Mesenchymal stem cell (in vitro differentiated cells and primary cell): ENCODE measurements around the gene EFTUD2.

Experiments
- DNase-seq: peaks from one replicate; pipeline ENCODE4 v3.0.0-alpha.2; 2013
- H2AFZ ChIP-seq: one replicate; pipeline ENCODE4 v1.6.1; 2013; ENCODE audit warnings: low read depth, mild to moderate bottlenecking, control low read depth, inconsistent platforms, low read length, moderate library complexity
- H2AK5ac ChIP-seq: 2 replicates; pipeline ENCODE4 v1.6.1; 2013; ENCODE audit warnings: low read length, moderate library complexity, mild to moderate bottlenecking, inconsistent platforms; ENCODE audit not compliant: severe bottlenecking
- H2BK120ac ChIP-seq: one replicate; pipeline ENCODE4 v1.6.1; 2013; ENCODE audit warnings: low read depth, mild to moderate bottlenecking, inconsistent platforms, low read length, moderate library complexity
- H2BK12ac ChIP-seq, 2 experiments: one replicate each; pipeline ENCODE4 v1.6.1; 2013; ENCODE audit warnings: inconsistent platforms in 2 of 2, low read length in 2 of 2, mild to moderate bottlenecking in 2 of 2, moderate library complexity in 2 of 2, control low read depth in 1 of 2
- H2BK15ac ChIP-seq: one replicate; pipeline ENCODE4 v1.6.1; 2013; ENCODE audit warnings: mild to moderate bottlenecking, low read depth, inconsistent platforms; ENCODE audit not compliant: poor library complexity, severe bottlenecking
- H2BK5ac ChIP-seq: 2 replicates; pipeline ENCODE4 v1.6.1; 2013; ENCODE audit warnings: low read depth, mild to moderate bottlenecking, low read length, control low read depth, inconsistent platforms; ENCODE audit not compliant: poor library complexity, severe bottlenecking
- H3K14ac ChIP-seq, 2 experiments: one replicate each; pipeline ENCODE4 v1.6.1; 2013; ENCODE audit warnings: inconsistent platforms in 2 of 2, low read length in 2 of 2, control low read depth in 1 of 2, mild to moderate bottlenecking in 1 of 2, moderate library complexity in 1 of 2
- H3K18ac ChIP-seq, 2 experiments: one replicate each; pipeline ENCODE4 v1.6.1; 2013; ENCODE audit warnings: inconsistent platforms in 2 of 2, low read length in 2 of 2, control low read depth in 1 of 2, low read depth in 1 of 2, mild to moderate bottlenecking in 1 of 2
- H3K23ac ChIP-seq, 2 experiments: one replicate each; pipeline ENCODE4 v1.6.1; 2013; ENCODE audit warnings: inconsistent platforms in 2 of 2, low read length in 2 of 2, mild to moderate bottlenecking in 2 of 2, moderate library complexity in 2 of 2, control low read depth in 1 of 2
- H3K27ac ChIP-seq: 2 replicates; pipeline ENCODE4 v1.5.1; 2013; ENCODE audit warnings: mild to moderate bottlenecking, moderate library complexity, low read length, control low read depth, inconsistent platforms; ENCODE audit not compliant: poor library complexity, severe bottlenecking
- H3K27me3 ChIP-seq, 2 experiments: 2 replicates each; pipeline versions ENCODE4 v1.6.1 to v1.7.0; 2013; ENCODE audit warnings: low read length in 2 of 2, mild to moderate bottlenecking in 2 of 2, moderate library complexity in 2 of 2, control low read depth in 1 of 2, inconsistent platforms in 1 of 2; ENCODE audit not compliant: control insufficient read depth in 1 of 2, insufficient read depth in 1 of 2
- H3K36me3 ChIP-seq, 2 experiments: 2 replicates each; pipeline versions ENCODE4 v1.6.1 to v1.7.0; 2013; ENCODE audit warnings: low read length in 2 of 2, control low read depth in 1 of 2, inconsistent platforms in 1 of 2, low read depth in 1 of 2, mild to moderate bottlenecking in 1 of 2; ENCODE audit not compliant: insufficient read depth in 2 of 2, control insufficient read depth in 1 of 2
- H3K4ac ChIP-seq, 2 experiments: one replicate each; pipeline ENCODE4 v1.6.1; 2013; ENCODE audit warnings: inconsistent platforms in 2 of 2, low read length in 2 of 2, mild to moderate bottlenecking in 2 of 2, moderate library complexity in 2 of 2, control low read depth in 1 of 2, low read depth in 1 of 2
- H3K4me1 ChIP-seq: 2 replicates; pipeline ENCODE4 v1.6.1; 2013; ENCODE audit warnings: low read depth, low read length, control low read depth; ENCODE audit not compliant: control insufficient read depth, insufficient read depth
- H3K4me2 ChIP-seq: 2 replicates; pipeline ENCODE4 v1.6.1; 2013; ENCODE audit warnings: low read length, mild to moderate bottlenecking, inconsistent platforms; ENCODE audit not compliant: poor library complexity, severe bottlenecking
- H3K4me3 ChIP-seq, 2 experiments: 2 replicates each; pipeline versions ENCODE4 v1.5.1 to v1.7.0; 2013; ENCODE audit warnings: low read length in 2 of 2, mild to moderate bottlenecking in 2 of 2, control low read depth in 1 of 2, low read depth in 1 of 2; ENCODE audit not compliant: insufficient read depth in 1 of 2
- H3K79me1 ChIP-seq: replicated peaks from 2 replicates; pipeline ENCODE4 v1.6.1; 2013; ENCODE audit warnings: mild to moderate bottlenecking, control low read depth, low read length, inconsistent platforms; ENCODE audit not compliant: poor library complexity, severe bottlenecking
- H3K9ac ChIP-seq: 2 replicates; pipeline ENCODE4 v1.7.0; 2013; ENCODE audit warnings: mild to moderate bottlenecking, low read length, moderate library complexity
- H3K9me3 ChIP-seq: 2 replicates; pipeline ENCODE4 v1.7.0; 2013; ENCODE audit warnings: mild to moderate bottlenecking, low read length; ENCODE audit not compliant: control insufficient read depth
- H4K8ac ChIP-seq: one replicate; pipeline ENCODE4 v1.6.1; 2013; ENCODE audit warnings: inconsistent platforms, mild to moderate bottlenecking, low read length, moderate library complexity
- H4K91ac ChIP-seq: one replicate; pipeline ENCODE4 v1.6.1; 2013; ENCODE audit warnings: mild to moderate bottlenecking, low read length, inconsistent platforms
- WGBS: methylation state at CpG from one replicate; pipeline ENCODE4 v1.1.7; 2013; ENCODE audit warnings: mixed read lengths; 5-methylcytosine and 5-hydroxymethylcytosine counted together

Gene EFTUD2

GRCh38 chr17:44915321-44915726, 16.1 kb upstream of the EFTUD2 start, which contains the start of gene GFAP:
Gene GFAP (minus strand): TSS chr17:44915500. CDS start chr17:44915486, 14 bp downstream.
- Histone ChIP-seq H2AFZ (no peak within 1 kb of the TSS), H3K27me3 (peaks cover 0 to 39% of the 10 kb centered on the region in 2 experiments), H3K4me2 (no peak within 1 kb of the TSS), H2BK12ac (no peak within 1 kb of the TSS), H3K23ac (no peak within 1 kb of the TSS), H3K4me1 (peaks cover 32% of the 10 kb centered on the region), H3K14ac (no peak within 1 kb of the TSS), H3K79me1 (no peaks in the 10 kb centered on the region), H3K36me3 (no peaks in the 10 kb centered on the region), H3K9ac (no peak within 1 kb of the TSS), H3K4ac (no peak within 1 kb of the TSS), H2BK5ac (no peak within 1 kb of the TSS), H2BK15ac (no peak within 1 kb of the TSS), H4K8ac (no peak within 1 kb of the TSS), H2AK5ac (no peak within 1 kb of the TSS), H3K27ac (no peak within 1 kb of the TSS), H3K18ac (peak within 1 kb of the TSS in 1 of 2 experiments; percentile 18), H3K4me3 (no peak within 1 kb of the TSS), H3K9me3 (no peaks in the 10 kb centered on the region), H2BK120ac (no peak within 1 kb of the TSS), H4K91ac (no peak within 1 kb of the TSS)
- 75% methylated on average over 11 of the region's 17 CpGs for WGBS
- DNase-seq, result no peak

- no peak overlapping the region for H2AK5ac ChIP-seq
- H2BK5ac ChIP-seq, result no peak overlapping the region
- H3K9ac ChIP-seq, result no peak overlapping the region
- peaks cover 37% of the 10 kb centered on the region for H3K4me1 ChIP-seq
- peak overlapping the region in 1 of 2 experiments; percentile 18 for H3K18ac ChIP-seq
- no peak overlapping the region for H3K14ac ChIP-seq
- H4K91ac ChIP-seq, result no peak overlapping the region
- H3K4me3 ChIP-seq, result no peak overlapping the region
- peaks cover 0 to 38% of the 10 kb centered on the region in 2 experiments for H3K27me3 ChIP-seq
- no peak overlapping the region for H3K4me2 ChIP-seq
- H3K23ac ChIP-seq, result no peak overlapping the region
- no peaks in the 10 kb centered on the region for H3K9me3 ChIP-seq
- H4K8ac ChIP-seq, result no peak overlapping the region
- no peak overlapping the region for H2BK12ac ChIP-seq
- H3K27ac ChIP-seq, result no peak overlapping the region
- no peaks in the 10 kb centered on the region for H3K36me3 ChIP-seq
- H3K79me1 ChIP-seq, result no peaks in the 10 kb centered on the region
- H2AFZ ChIP-seq, result no peak overlapping the region
- no peak overlapping the region for H2BK15ac ChIP-seq
- DNase-seq, result no peak
- WGBS, result 92% methylated on average over 18 of the region's 19 CpGs
- no peak overlapping the region for H2BK120ac ChIP-seq
- no peak overlapping the region for H3K4ac ChIP-seq
Measured at GRCh38 chr17:44914698-44915271, 15.5 kb upstream of the EFTUD2 start.

GRCh38 chr17:44914148-44914547, 14.9 kb upstream of the EFTUD2 start:
- Histone ChIP-seq H3K4me3 (no peak overlapping the region), H3K36me3 (no peaks in the 10 kb centered on the region), H2AK5ac (no peak overlapping the region), H3K27me3 (peaks cover 0 to 38% of the 10 kb centered on the region in 2 experiments), H3K18ac (no peak overlapping the region), H3K9me3 (no peaks in the 10 kb centered on the region), H3K14ac (no peak overlapping the region), H4K8ac (no peak overlapping the region), H4K91ac (no peak overlapping the region), H2AFZ (no peak overlapping the region), H2BK15ac (no peak overlapping the region), H2BK12ac (no peak overlapping the region), H3K9ac (no peak overlapping the region), H3K4ac (no peak overlapping the region), H3K27ac (no peak overlapping the region), H3K4me1 (peaks cover 39% of the 10 kb centered on the region), H3K23ac (no peak overlapping the region), H2BK5ac (no peak overlapping the region), H2BK120ac (no peak overlapping the region), H3K79me1 (no peaks in the 10 kb centered on the region), H3K4me2 (no peak overlapping the region)
- no peak for DNase-seq
- WGBS, result 96% methylated on average over 4 of the region's 4 CpGs

- no peak overlapping the region for H3K4ac ChIP-seq
- no peak overlapping the region for H2AK5ac ChIP-seq
- no peak overlapping the region for H3K18ac ChIP-seq
- H4K8ac ChIP-seq, result no peak overlapping the region
- no peak overlapping the region for H3K14ac ChIP-seq
- no peak overlapping the region for H3K27ac ChIP-seq
- WGBS, result 70% methylated on average over 4 of the region's 6 CpGs
- H2AFZ ChIP-seq, result no peak overlapping the region
- peaks cover 0 to 38% of the 10 kb centered on the region in 2 experiments for H3K27me3 ChIP-seq
- no peak overlapping the region for H4K91ac ChIP-seq
- H3K9ac ChIP-seq, result no peak overlapping the region
- H3K9me3 ChIP-seq, result no peaks in the 10 kb centered on the region
- no peak overlapping the region for H2BK15ac ChIP-seq
- H3K4me2 ChIP-seq, result no peak overlapping the region
- DNase-seq, result no peak
- H3K36me3 ChIP-seq, result no peaks in the 10 kb centered on the region
- peaks cover 43% of the 10 kb centered on the region for H3K4me1 ChIP-seq
- no peak overlapping the region for H3K4me3 ChIP-seq
- H3K79me1 ChIP-seq, result no peaks in the 10 kb centered on the region
- no peak overlapping the region for H2BK120ac ChIP-seq
- no peak overlapping the region for H3K23ac ChIP-seq
- no peak overlapping the region for H2BK5ac ChIP-seq
- H2BK12ac ChIP-seq, result no peak overlapping the region
Measured at GRCh38 chr17:44913676-44914075, 14.4 kb upstream of the EFTUD2 start.
